ENCODE results near the gene PTPRZ1.

Gene PTPRZ1

DNA sequence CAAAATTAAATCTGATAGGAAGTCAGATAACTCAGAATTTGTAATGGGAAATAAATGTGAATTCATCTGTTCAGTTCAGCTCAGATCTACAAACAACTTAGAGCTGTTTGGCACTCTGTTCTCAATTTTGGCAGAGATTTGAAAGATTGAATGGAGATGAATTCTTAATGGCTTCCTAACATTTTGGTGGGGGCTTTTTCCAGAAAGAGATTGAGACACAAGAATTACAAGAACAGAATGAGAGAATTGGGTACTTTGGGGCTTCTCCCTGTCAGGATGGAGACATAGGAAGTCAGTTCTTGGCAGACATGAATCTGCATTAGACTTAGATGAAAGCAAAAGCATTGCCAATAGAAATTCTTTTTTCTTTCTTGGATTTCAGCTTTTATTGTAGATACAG is 39.0 kb upstream of the PTPRZ1 start:
- Histone ChIP-seq H3K4me3 (ENCODE audit: severe bottlenecking) (no peak overlapping the region), H3K36me3 (ENCODE audit: low read depth) (no peaks in the 10 kb centered on the region), H3K9me3 (ENCODE audit: severe bottlenecking) (no peaks in the 10 kb centered on the region), H3K4me1 (ENCODE audit: insufficient read depth, poor library complexity, severe bottlenecking) (peaks cover 5% of the 10 kb centered on the region), H3K27ac (ENCODE audit: poor library complexity, severe bottlenecking) (no peak overlapping the region), H3K27me3 (ENCODE audit: insufficient read depth, poor library complexity, severe bottlenecking) (no peaks in the 10 kb centered on the region)
- DNase-seq (ENCODE audit: low spot score): no peak
- TF ChIP-seq, protein P1, sequence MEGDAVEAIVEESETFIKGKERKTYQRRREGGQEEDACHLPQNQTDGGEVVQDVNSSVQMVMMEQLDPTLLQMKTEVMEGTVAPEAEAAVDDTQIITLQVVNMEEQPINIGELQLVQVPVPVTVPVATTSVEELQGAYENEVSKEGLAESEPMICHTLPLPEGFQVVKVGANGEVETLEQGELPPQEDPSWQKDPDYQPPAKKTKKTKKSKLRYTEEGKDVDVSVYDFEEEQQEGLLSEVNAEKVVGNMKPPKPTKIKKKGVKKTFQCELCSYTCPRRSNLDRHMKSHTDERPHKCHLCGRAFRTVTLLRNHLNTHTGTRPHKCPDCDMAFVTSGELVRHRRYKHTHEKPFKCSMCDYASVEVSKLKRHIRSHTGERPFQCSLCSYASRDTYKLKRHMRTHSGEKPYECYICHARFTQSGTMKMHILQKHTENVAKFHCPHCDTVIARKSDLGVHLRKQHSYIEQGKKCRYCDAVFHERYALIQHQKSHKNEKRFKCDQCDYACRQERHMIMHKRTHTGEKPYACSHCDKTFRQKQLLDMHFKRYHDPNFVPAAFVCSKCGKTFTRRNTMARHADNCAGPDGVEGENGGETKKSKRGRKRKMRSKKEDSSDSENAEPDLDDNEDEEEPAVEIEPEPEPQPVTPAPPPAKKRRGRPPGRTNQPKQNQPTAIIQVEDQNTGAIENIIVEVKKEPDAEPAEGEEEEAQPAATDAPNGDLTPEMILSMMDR (IDR thresholded peaks at IDR 0.05; ENCODE audit: poor library complexity, severe bottlenecking): no peak
- ATAC-seq (ENCODE audit: low read depth): no peak

DNA sequence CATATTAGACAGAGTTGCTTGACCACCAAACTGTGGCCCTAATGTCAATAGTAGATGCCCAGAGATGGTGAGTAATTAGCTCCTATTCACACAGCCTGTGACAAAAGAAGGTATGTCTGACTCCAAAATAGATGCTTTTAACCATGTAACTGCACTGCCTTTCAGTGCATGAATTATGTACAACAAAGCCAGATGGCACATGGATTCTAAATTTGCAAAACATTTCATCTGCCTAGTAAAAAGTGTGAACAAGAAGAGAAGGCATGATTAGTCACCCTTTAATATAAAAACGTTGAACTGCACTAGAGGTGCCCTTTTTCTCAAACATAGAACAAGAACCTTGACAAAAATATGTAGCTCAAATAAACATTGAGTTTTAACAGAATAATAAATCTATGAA is 35.5 kb upstream of the PTPRZ1 start:
- Histone ChIP-seq H3K4me1 (ENCODE audit: insufficient read depth, poor library complexity, severe bottlenecking) (no peaks in the 10 kb centered on the region), H3K27ac (ENCODE audit: poor library complexity, severe bottlenecking) (no peak overlapping the region), H3K36me3 (ENCODE audit: low read depth) (no peaks in the 10 kb centered on the region), H3K27me3 (ENCODE audit: insufficient read depth, poor library complexity, severe bottlenecking) (no peaks in the 10 kb centered on the region), H3K4me3 (ENCODE audit: severe bottlenecking) (no peak overlapping the region), H3K9me3 (ENCODE audit: severe bottlenecking) (no peaks in the 10 kb centered on the region)
- DNase-seq (ENCODE audit: low spot score) (no peak), ATAC-seq (ENCODE audit: low read depth) (no peak)
- TF ChIP-seq, protein P1 (IDR thresholded peaks at IDR 0.05; ENCODE audit: poor library complexity, severe bottlenecking): no peak

DNA sequence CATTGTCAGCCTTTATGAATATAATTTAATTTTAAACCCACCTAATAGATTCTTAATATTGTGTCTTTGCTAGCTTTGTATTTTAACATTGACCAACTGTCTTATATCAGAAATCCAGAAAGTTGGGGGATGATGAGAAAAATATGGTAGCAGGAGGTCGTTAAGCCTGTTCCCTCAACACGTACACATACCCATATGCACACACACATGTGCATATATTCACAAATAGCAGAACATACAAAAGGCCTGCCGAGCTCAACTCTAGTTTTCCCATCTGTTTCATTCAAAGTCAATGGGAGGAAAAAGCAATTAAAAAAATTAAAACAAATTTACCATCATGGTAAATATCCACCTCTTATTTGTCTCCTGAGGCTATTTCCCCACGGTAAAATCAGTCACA is 25.9 kb upstream of the PTPRZ1 start:
- H3K36me3 ChIP-seq (ENCODE audit: low read depth): no peaks in the 10 kb centered on the region
- H3K4me1 ChIP-seq (ENCODE audit: insufficient read depth, poor library complexity, severe bottlenecking): no peaks in the 10 kb centered on the region
- ATAC-seq (ENCODE audit: low read depth) (no peak), DNase-seq (ENCODE audit: low spot score) (no peak)
- H3K9me3 ChIP-seq (ENCODE audit: severe bottlenecking): no peaks in the 10 kb centered on the region
- TF ChIP-seq, protein P1 (IDR thresholded peaks at IDR 0.05; ENCODE audit: poor library complexity, severe bottlenecking): no peak
- H3K4me3 ChIP-seq (ENCODE audit: severe bottlenecking): no peak overlapping the region
- no peaks in the 10 kb centered on the region for H3K27me3 ChIP-seq (ENCODE audit: insufficient read depth, poor library complexity, severe bottlenecking)
- H3K27ac ChIP-seq (ENCODE audit: poor library complexity, severe bottlenecking): no peak overlapping the region

DNA sequence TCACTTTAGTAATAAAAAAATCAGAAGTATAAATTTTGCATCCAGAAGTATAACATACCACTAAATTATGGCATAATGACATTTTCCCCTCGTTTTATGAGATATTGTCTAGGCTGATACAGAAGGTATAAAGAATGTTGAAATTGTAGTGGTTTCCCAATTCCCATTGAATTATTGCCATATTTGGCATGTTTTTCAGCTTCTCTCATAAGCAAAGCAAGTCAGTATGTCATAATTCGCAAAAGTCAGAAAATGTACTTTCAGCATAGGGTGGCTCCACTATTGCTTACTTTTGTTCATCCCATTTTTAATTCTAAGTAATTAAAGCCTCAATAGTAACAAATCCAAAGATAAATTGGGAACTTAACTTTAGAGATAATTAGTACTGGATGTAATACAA is 19.7 kb upstream of the PTPRZ1 start:
- DNase-seq (ENCODE audit: low spot score): no peak
- no peak overlapping the region for H3K4me3 ChIP-seq (ENCODE audit: severe bottlenecking)
- TF ChIP-seq, protein P1 (IDR thresholded peaks at IDR 0.05; ENCODE audit: poor library complexity, severe bottlenecking): no peak

DNA sequence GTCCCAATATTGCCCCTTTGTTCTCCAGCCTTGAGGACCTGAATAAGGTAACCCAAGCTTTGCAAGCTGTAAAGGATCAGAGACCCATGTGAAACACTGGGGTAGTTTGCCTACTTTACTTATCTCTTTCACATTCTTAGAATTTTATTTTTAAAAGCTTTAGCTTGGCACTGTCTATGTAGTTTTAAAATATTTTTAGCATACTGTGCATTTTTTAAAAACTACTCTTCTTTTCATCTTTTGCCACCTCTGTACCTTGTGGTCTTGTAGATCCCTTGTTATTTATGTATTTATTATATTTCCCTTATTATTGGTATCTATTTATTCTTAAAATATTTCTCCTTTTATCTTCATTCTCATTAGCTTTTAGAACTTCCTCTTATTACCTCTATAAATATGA is 12.0 kb upstream of the PTPRZ1 start:
- DNase-seq (ENCODE audit: low spot score) (no peak), ATAC-seq (ENCODE audit: low read depth) (no peak)
- Histone ChIP-seq H3K4me3 (ENCODE audit: severe bottlenecking) (no peak overlapping the region), H3K27ac (ENCODE audit: poor library complexity, severe bottlenecking) (no peak overlapping the region), H3K36me3 (ENCODE audit: low read depth) (no peaks in the 10 kb centered on the region), H3K4me1 (ENCODE audit: insufficient read depth, poor library complexity, severe bottlenecking) (no peaks in the 10 kb centered on the region), H3K27me3 (ENCODE audit: insufficient read depth, poor library complexity, severe bottlenecking) (no peaks in the 10 kb centered on the region), H3K9me3 (ENCODE audit: severe bottlenecking) (no peaks in the 10 kb centered on the region)
- TF ChIP-seq, protein P1 (IDR thresholded peaks at IDR 0.05; ENCODE audit: poor library complexity, severe bottlenecking): no peak

More for the DNA sequence above, 19.7 kb upstream of the PTPRZ1 start:
- H3K9me3 ChIP-seq (ENCODE audit: severe bottlenecking): no peaks in the 10 kb centered on the region
- H3K36me3 ChIP-seq (ENCODE audit: low read depth): no peaks in the 10 kb centered on the region
- H3K27me3 ChIP-seq (ENCODE audit: insufficient read depth, poor library complexity, severe bottlenecking): no peaks in the 10 kb centered on the region
- H3K27ac ChIP-seq (ENCODE audit: poor library complexity, severe bottlenecking): no peak overlapping the region
- no peaks in the 10 kb centered on the region for H3K4me1 ChIP-seq (ENCODE audit: insufficient read depth, poor library complexity, severe bottlenecking)
- ATAC-seq (ENCODE audit: low read depth): no peak

All from RWPE2 (cell line).